OCI-LY7 (cell line): ENCODE measurements around the gene TTC24. TPM values are rescaled to one million over a fixed set of nuclear protein-coding genes. Genes with fewer than 3 reads are reported as not detected.

ENCODE experiments used
- BruUV-seq: library from RNA; stranded (reverse); fragments of 400-500 nt; replicated peaks from 2 replicates; lab custom pipeline; 2021; lab: Mats Ljungman, UMichigan
- CTCF ChIA-PET: fragments of 300-600 bp; sonication (Branson Sonifier 250); formaldehyde crosslinking; loops from one replicate; lab custom pipeline; 2022; ENCODE audit warnings: antibody characterized with exemption; ENCODE audit not compliant: unreplicated experiment; lab: Charles Lee
- POLR2A ChIA-PET: fragments of 300-600 bp; sonication (Branson Sonifier 250); formaldehyde crosslinking; loops from one replicate; lab custom pipeline; 2022; ENCODE audit warnings: antibody characterized with exemption; lab: Charles Lee
- DNase-seq: peaks from one replicate; pipeline ENCODE4 v3.0.0-alpha.2; 2015; ENCODE audit warnings: low spot score
- H2AFZ ChIP-seq: fragments of 200-600 bp; sonication (generic), shearing (Covaris generic); 2 replicates; pipeline ENCODE4 v1.6.1; 2014; ENCODE audit warnings: mild to moderate bottlenecking, antibody characterized with exemption, low read length, moderate library complexity
- H3K27ac ChIP-seq: fragments of 200-600 bp; sonication (generic); 2 replicates; pipeline ENCODE4 v1.5.1; 2014; ENCODE audit warnings: mixed run types, low read depth, mild to moderate bottlenecking, moderate library complexity, low read length, inconsistent platforms; ENCODE audit not compliant: poor library complexity, severe bottlenecking
- H3K36me3 ChIP-seq: fragments of 200-600 bp; sonication (generic); 2 replicates; pipeline ENCODE4 v1.6.1; 2014; ENCODE audit warnings: mild to moderate bottlenecking, antibody characterized with exemption, low read length, moderate library complexity, mixed read lengths; ENCODE audit not compliant: insufficient read depth
- H3K4me1 ChIP-seq: fragments of 200-600 bp; sonication (generic); 2 replicates; pipeline ENCODE4 v1.5.1; 2014; ENCODE audit warnings: mild to moderate bottlenecking, low read length; ENCODE audit not compliant: insufficient read depth, poor library complexity, severe bottlenecking
- H3K4me2 ChIP-seq: fragments of 200-600 bp; sonication (generic); 2 replicates; pipeline ENCODE4 v1.6.1; 2014; ENCODE audit warnings: mild to moderate bottlenecking, low read length
- H3K4me3 ChIP-seq: fragments of 200-600 bp; sonication (generic); 2 replicates; pipeline ENCODE4 v1.5.1; 2014; ENCODE audit warnings: mild to moderate bottlenecking, low read depth, low read length; ENCODE audit not compliant: poor library complexity, severe bottlenecking
- H3K79me2 ChIP-seq: fragments of 200-600 bp; sonication (generic); 2 replicates; pipeline ENCODE4 v1.6.1; 2016; ENCODE audit warnings: low read depth, mild to moderate bottlenecking, low read length, moderate library complexity, mixed read lengths; ENCODE audit not compliant: insufficient read depth
- H3K9me2 ChIP-seq: fragments of 200-600 bp; sonication (generic); 2 replicates; pipeline ENCODE4 v1.6.1; 2016; ENCODE audit warnings: mild to moderate bottlenecking, low read length, mixed read lengths; ENCODE audit not compliant: insufficient read depth
- H3K9me3 ChIP-seq: fragments of 200-600 bp; sonication (generic); 2 replicates; pipeline ENCODE4 v1.6.1; 2014; ENCODE audit warnings: mild to moderate bottlenecking, mixed run types, low read length, mixed read lengths
- H4K20me1 ChIP-seq: fragments of 200-600 bp; sonication (generic); 2 replicates; pipeline ENCODE4 v1.6.1; 2014; ENCODE audit warnings: mild to moderate bottlenecking, antibody characterized with exemption, low read length, moderate library complexity, mixed read lengths; ENCODE audit not compliant: insufficient read depth
- EZH2phosphoT487 ChIP-seq: fragments of 200-600 bp; sonication (generic); IDR thresholded peaks from 2 replicates; pipeline ENCODE4 v1.6.1; 2018; ENCODE audit warnings: low read depth, borderline replicate concordance, mild to moderate bottlenecking, mixed run types, antibody characterized with exemption, low read length, moderate library complexity, mixed read lengths
- intact Hi-C: fragments of 100-400 bp; cut with micrococcal nuclease; formaldehyde crosslinking; loops from one replicate; pipeline ENCODE4 v1.10.0; 2022; ENCODE audit not compliant: unreplicated experiment
- total RNA-seq, 2 experiments: library from RNA; depleted of rRNA in 1 of 2; stranded (reverse); fragments of >200 nt in 1 of 2; shearing (Covaris generic) in 1 of 2; gene quantifications; 2 replicates each; pipeline ENCODE4 v1.2.3, GENCODE V29; 2014 to 2022
- TF ChIP-seq, protein P1 (sequence below): fragments of 200-600 bp; sonication (generic); conservative IDR thresholded peaks from 2 replicates; pipeline ENCODE4 v1.5.1; 2014; ENCODE audit warnings: mild to moderate bottlenecking, antibody characterized with exemption, low read length, moderate library complexity, mixed read lengths

The TTC24 gene
- total RNA-seq, 2 experiments from 2014 or later, result 2.8 to 11.9 TPM

GRCh38 chr1:156583821-156584622, 4.5 kb downstream of the TTC24 start:
- peak overlapping the region; percentile 40 for H3K27ac ChIP-seq
- no peaks in the 10 kb centered on the region for H3K9me3 ChIP-seq
- peak overlapping the region; percentile 62 for H3K4me3 ChIP-seq
- H3K9me2 ChIP-seq, result no peaks in the 10 kb centered on the region
- no peak overlapping the region for H2AFZ ChIP-seq
- ChIA-PET POLR2A (interaction anchor here (0.6 kb wide), 1 partner anchor 93 kb away, joined by 7 read pairs; no protein-coding TSS in a partner anchor), CTCF (no interaction called here)
- no peaks in the 10 kb centered on the region for H4K20me1 ChIP-seq
- no peak for TF ChIP-seq EZH2phosphoT487
- TF ChIP-seq, protein P1, sequence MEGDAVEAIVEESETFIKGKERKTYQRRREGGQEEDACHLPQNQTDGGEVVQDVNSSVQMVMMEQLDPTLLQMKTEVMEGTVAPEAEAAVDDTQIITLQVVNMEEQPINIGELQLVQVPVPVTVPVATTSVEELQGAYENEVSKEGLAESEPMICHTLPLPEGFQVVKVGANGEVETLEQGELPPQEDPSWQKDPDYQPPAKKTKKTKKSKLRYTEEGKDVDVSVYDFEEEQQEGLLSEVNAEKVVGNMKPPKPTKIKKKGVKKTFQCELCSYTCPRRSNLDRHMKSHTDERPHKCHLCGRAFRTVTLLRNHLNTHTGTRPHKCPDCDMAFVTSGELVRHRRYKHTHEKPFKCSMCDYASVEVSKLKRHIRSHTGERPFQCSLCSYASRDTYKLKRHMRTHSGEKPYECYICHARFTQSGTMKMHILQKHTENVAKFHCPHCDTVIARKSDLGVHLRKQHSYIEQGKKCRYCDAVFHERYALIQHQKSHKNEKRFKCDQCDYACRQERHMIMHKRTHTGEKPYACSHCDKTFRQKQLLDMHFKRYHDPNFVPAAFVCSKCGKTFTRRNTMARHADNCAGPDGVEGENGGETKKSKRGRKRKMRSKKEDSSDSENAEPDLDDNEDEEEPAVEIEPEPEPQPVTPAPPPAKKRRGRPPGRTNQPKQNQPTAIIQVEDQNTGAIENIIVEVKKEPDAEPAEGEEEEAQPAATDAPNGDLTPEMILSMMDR, result peak; percentile 88
- peaks cover 39% of the 10 kb centered on the region for H3K4me1 ChIP-seq
- peak overlapping the region; percentile 58 for H3K4me2 ChIP-seq
- no TSS peak for BruUV-seq
- DNase-seq, result peak; percentile 90
- intact Hi-C loops, result loop anchor here (1.0 to 2.0 kb wide), 3 partner anchors 24 to 127 kb away; no protein-coding TSS in a partner anchor
- no peaks in the 10 kb centered on the region for H3K36me3 ChIP-seq
- H3K79me2 ChIP-seq, result no peaks in the 10 kb centered on the region

- no peak overlapping the region for H2AFZ ChIP-seq
- no peak overlapping the region for H3K4me3 ChIP-seq
- DNase-seq, result peak; percentile 67
- no TSS peak for BruUV-seq
- H3K9me2 ChIP-seq, result no peaks in the 10 kb centered on the region
- peak overlapping the region; percentile 8; the same call in 1 of the 2 replicates for H3K4me2 ChIP-seq
- intact Hi-C loops, result loop anchor here (1.0 to 2.0 kb wide), 3 partner anchors 23 to 128 kb away; no protein-coding TSS in a partner anchor
- no peaks in the 10 kb centered on the region for H3K79me2 ChIP-seq
- H3K36me3 ChIP-seq, result no peaks in the 10 kb centered on the region
- CTCF ChIA-PET, result no interaction called here
- no peaks in the 10 kb centered on the region for H3K9me3 ChIP-seq
- POLR2A ChIA-PET, result no interaction called here
- peaks cover 39% of the 10 kb centered on the region for H3K4me1 ChIP-seq
- H4K20me1 ChIP-seq, result no peaks in the 10 kb centered on the region
- TF ChIP-seq, protein P1, result peak; percentile 87
- no peak for TF ChIP-seq EZH2phosphoT487
- H3K27ac ChIP-seq, result no peak overlapping the region
Observed at GRCh38 chr1:156584813-156585212, 5.3 kb downstream of the TTC24 start.

DNA sequence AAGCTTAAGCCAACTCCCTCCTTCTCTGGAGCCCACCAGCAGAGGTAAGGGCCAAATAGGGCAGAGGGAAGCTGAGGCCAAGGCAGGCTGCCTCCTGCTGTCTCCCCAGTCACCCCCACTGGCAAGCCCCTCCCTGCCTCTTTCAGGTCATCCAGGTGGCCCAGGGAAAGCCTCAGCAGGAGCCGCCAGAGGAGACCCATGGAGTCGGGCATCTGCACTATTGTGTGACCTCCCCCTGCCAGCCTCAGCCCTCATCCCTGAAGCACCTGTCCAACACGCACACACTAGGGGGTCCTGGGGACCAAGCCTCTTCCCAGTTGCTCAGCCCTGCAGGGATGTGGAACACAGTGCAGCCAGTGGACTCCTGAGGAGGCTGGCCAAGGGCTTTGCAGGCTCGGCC, 6.8 kb downstream of the TTC24 start:
- ChIA-PET CTCF (no interaction called here), POLR2A (no interaction called here)
- Histone ChIP-seq H3K36me3 (no peaks in the 10 kb centered on the region), H3K4me1 (peaks cover 46% of the 10 kb centered on the region), H3K9me2 (no peaks in the 10 kb centered on the region), H2AFZ (no peak overlapping the region), H4K20me1 (no peaks in the 10 kb centered on the region), H3K4me2 (no peak overlapping the region), H3K27ac (no peak overlapping the region), H3K79me2 (no peaks in the 10 kb centered on the region), H3K4me3 (no peak overlapping the region), H3K9me3 (no peaks in the 10 kb centered on the region)
- no peak for DNase-seq
- no peak for TF ChIP-seq EZH2phosphoT487
- TF ChIP-seq, protein P1, result no peak
- intact Hi-C loops, result no loop called here
- no TSS peak for BruUV-seq
